H1 (cell line): ENCODE results near the gene ZBTB46. TPM values are rescaled to one million over a fixed set of nuclear protein-coding genes. Genes with fewer than 3 reads are reported as not detected.

ENCODE experiments used
- CTCF ChIA-PET: fragments of 300-600 bp; sonication (Branson Sonifier 250); formaldehyde crosslinking; loops from one replicate; lab custom pipeline; 2021; ENCODE audit not compliant: partially characterized antibody; lab: Charles Lee
- POLR2A ChIA-PET: fragments of 300-600 bp; sonication (Branson Sonifier 250); formaldehyde crosslinking; loops from one replicate; lab custom pipeline; 2021; ENCODE audit warnings: inconsistent platforms; ENCODE audit not compliant: partially characterized antibody; lab: Charles Lee
- DNase-seq, 2 experiments: peaks; one replicate each; pipeline versions ENCODE4 v3.0.0 to v3.0.0-alpha.2; 2010 to 2022; ENCODE audit warnings: low spot score in 2 of 2, low read depth in 1 of 2, mixed read lengths in 1 of 2
- FAIRE-seq: peaks from 2 replicates; lab custom pipeline; 2011; peaks lifted over from hg19 to GRCh38; lab: Jason Lieb, UNC
- H2AFZ ChIP-seq: 2 replicates; pipeline ENCODE4 v1.8.1; 2012; ENCODE audit warnings: low read length, inconsistent platforms
- H2AK5ac ChIP-seq: 2 replicates; pipeline ENCODE4 v1.6.1; 2013; ENCODE audit warnings: low read depth, low read length
- H2BK120ac ChIP-seq: replicated peaks from 2 replicates; pipeline ENCODE3; 2013; ENCODE audit warnings: low read depth, low read length, inconsistent platforms
- H2BK12ac ChIP-seq: 2 replicates; pipeline ENCODE4 v1.6.1; 2013; ENCODE audit warnings: low read depth, low read length
- H2BK15ac ChIP-seq: 2 replicates; pipeline ENCODE4 v1.6.1; 2013; ENCODE audit warnings: low read length
- H2BK20ac ChIP-seq: 2 replicates; pipeline ENCODE4 v1.6.1; 2013; ENCODE audit warnings: low read length
- H2BK5ac ChIP-seq: 2 replicates; pipeline ENCODE4 v1.6.1; 2013; ENCODE audit warnings: low read depth, low read length
- H3K14ac ChIP-seq: 2 replicates; pipeline ENCODE4 v1.6.1; 2013; ENCODE audit warnings: inconsistent platforms; ENCODE audit not compliant: insufficient read length
- H3K18ac ChIP-seq: 2 replicates; pipeline ENCODE4 v1.6.1; 2013; ENCODE audit warnings: low read length; ENCODE audit errors: extremely low read depth
- H3K23ac ChIP-seq: 2 replicates; pipeline ENCODE4 v1.6.1; 2013; ENCODE audit warnings: inconsistent platforms; ENCODE audit not compliant: insufficient read length
- H3K23me2 ChIP-seq: 2 replicates; pipeline ENCODE4 v1.6.1; 2013; ENCODE audit warnings: low read depth, low read length
- H3K27ac ChIP-seq: 2 replicates; pipeline ENCODE4 v1.6.1; 2011; ENCODE audit warnings: low read depth, low read length, inconsistent platforms
- H3K27me3 ChIP-seq, 4 experiments: replicated peaks in 1 of 4; 1 replicate in 1 of 4; 2 replicates in 3 of 4; pipeline versions ENCODE4 v1.6.1 to v1.8.1; 2011 to 2013; ENCODE audit warnings: low read length in 3 of 4, mild to moderate bottlenecking in 3 of 4, inconsistent platforms in 2 of 4, mixed read lengths in 2 of 4, moderate library complexity in 1 of 4; ENCODE audit not compliant: control insufficient read depth in 3 of 4, insufficient read depth in 3 of 4; ENCODE audit errors: extremely low read depth in 1 of 4
- H3K36me3 ChIP-seq, 4 experiments: 2 replicates each; pipeline versions ENCODE4 v1.6.1 to v1.8.1; 2011 to 2013; ENCODE audit warnings: mild to moderate bottlenecking in 4 of 4, low read length in 3 of 4, moderate library complexity in 2 of 4, control low read depth in 1 of 4, inconsistent platforms in 1 of 4; ENCODE audit not compliant: insufficient read depth in 4 of 4, control insufficient read depth in 2 of 4
- H3K4ac ChIP-seq: replicated peaks from 2 replicates; pipeline ENCODE3; 2013; ENCODE audit warnings: low read length, low read depth, mixed read lengths, inconsistent platforms; ENCODE audit not compliant: insufficient read length
- H3K4me1 ChIP-seq, 4 experiments: replicated peaks in 1 of 4; 1 replicate in 1 of 4; 2 replicates in 3 of 4; pipeline versions ENCODE4 v1.6.1 to v1.8.1; 2011 to 2013; ENCODE audit warnings: low read length in 3 of 4, inconsistent platforms in 2 of 4, mixed read lengths in 1 of 4; ENCODE audit not compliant: insufficient read depth in 4 of 4, control insufficient read depth in 3 of 4
- H3K4me2 ChIP-seq, 2 experiments: 2 replicates each; pipeline versions ENCODE4 v1.6.1 to v1.8.1; 2011 to 2013; ENCODE audit warnings: low read depth in 2 of 2, low read length in 2 of 2, control low read depth in 1 of 2, inconsistent platforms in 1 of 2, mild to moderate bottlenecking in 1 of 2; ENCODE audit not compliant: insufficient read depth in 1 of 2
- H3K4me3 ChIP-seq, 4 experiments: fragments of 200-600, 300-600 bp in 1 of 4; sonication (generic), shearing (Covaris generic), sonication (Bioruptor Twin) in 1 of 4; 2 replicates each; pipeline versions ENCODE4 v1.5.1 to v1.8.1; 2011 to 2016; ENCODE audit warnings: low read length in 4 of 4, low read depth in 3 of 4, control low read depth in 2 of 4, inconsistent platforms in 2 of 4, mild to moderate bottlenecking in 2 of 4, mixed read lengths in 1 of 4, moderate library complexity in 1 of 4; ENCODE audit not compliant: insufficient read depth in 2 of 4; ENCODE audit errors: extremely low read depth in 1 of 4
- H3K56ac ChIP-seq: replicated peaks from 2 replicates; pipeline ENCODE3; 2013; ENCODE audit warnings: low read depth, mild to moderate bottlenecking, mixed read lengths, low read length, inconsistent platforms; ENCODE audit not compliant: insufficient read length
- H3K79me1 ChIP-seq: 2 replicates; pipeline ENCODE4 v1.6.1; 2013; ENCODE audit warnings: low read depth, low read length, control low read depth
- H3K79me2 ChIP-seq, 2 experiments: 2 replicates each; pipeline versions ENCODE4 v1.6.1 to v1.8.1; 2012 to 2013; ENCODE audit warnings: low read length in 2 of 2, mild to moderate bottlenecking in 2 of 2, inconsistent platforms in 1 of 2; ENCODE audit not compliant: insufficient read depth in 2 of 2, control insufficient read depth in 1 of 2
- H3K9ac ChIP-seq, 4 experiments: replicated peaks in 1 of 4; 1 replicate in 1 of 4; 2 replicates in 3 of 4; pipeline versions ENCODE4 v1.6.1 to v1.8.1; 2011 to 2013; ENCODE audit warnings: low read depth in 3 of 4, low read length in 3 of 4, control low read depth in 2 of 4, mild to moderate bottlenecking in 2 of 4, moderate library complexity in 2 of 4, inconsistent platforms in 1 of 4; ENCODE audit errors: extremely low read depth in 1 of 4
- H3K9me3 ChIP-seq, 2 experiments: 2 replicates each; pipeline versions ENCODE4 v1.6.1 to v1.8.1; 2012 to 2013; ENCODE audit warnings: mild to moderate bottlenecking in 2 of 2, moderate library complexity in 2 of 2, control low read depth in 1 of 2, inconsistent platforms in 1 of 2, low read depth in 1 of 2, low read length in 1 of 2, mixed read lengths in 1 of 2; ENCODE audit not compliant: insufficient read depth in 2 of 2
- H4K20me1 ChIP-seq, 2 experiments: replicated peaks in 1 of 2; 2 replicates each; pipeline versions ENCODE3 to v1.8.1; 2011 to 2013; ENCODE audit warnings: inconsistent platforms in 2 of 2, low read length in 2 of 2, mild to moderate bottlenecking in 1 of 2; ENCODE audit not compliant: insufficient read depth in 2 of 2, control insufficient read depth in 1 of 2
- H4K5ac ChIP-seq: 2 replicates; pipeline ENCODE4 v1.6.1; 2013; ENCODE audit warnings: low read length, low read depth, mixed read lengths, inconsistent platforms; ENCODE audit not compliant: insufficient read length
- H4K8ac ChIP-seq: 2 replicates; pipeline ENCODE4 v1.8.0; 2013; ENCODE audit warnings: mild to moderate bottlenecking, moderate library complexity, low read length, inconsistent platforms; ENCODE audit not compliant: insufficient read depth; ENCODE audit errors: extremely low read depth
- H4K91ac ChIP-seq: replicated peaks from 2 replicates; pipeline ENCODE3; 2013; ENCODE audit warnings: low read length, mixed read lengths, inconsistent platforms; ENCODE audit not compliant: insufficient read length
- ATF3 ChIP-seq: IDR thresholded peaks from 2 replicates; pipeline ENCODE4 v1.6.1; 2011; ENCODE audit warnings: low read depth, mild to moderate bottlenecking, low read length; ENCODE audit not compliant: insufficient read depth
- KDM1A ChIP-seq: fragments of 200-600, 300-600 bp; sonication (generic); IDR thresholded peaks from 2 replicates; pipeline ENCODE4 v1.7.1; 2016; ENCODE audit warnings: mild to moderate bottlenecking, low read length, borderline replicate concordance
- KDM4A ChIP-seq: IDR thresholded peaks from one replicate; pipeline ENCODE4 v1.7.1; 2012; ENCODE audit warnings: low read depth, mild to moderate bottlenecking, moderate library complexity, low read length, inconsistent platforms; ENCODE audit not compliant: severe bottlenecking
- RFX5 ChIP-seq: IDR thresholded peaks from 2 replicates; pipeline ENCODE4 v1.6.1; 2011; ENCODE audit warnings: low read depth, low read length, improper control_type of control experiment, borderline replicate concordance
- SUZ12 ChIP-seq: fragments of 200-600 bp; sonication (generic); IDR thresholded peaks from 2 replicates; pipeline ENCODE4 v1.6.1; 2012; ENCODE audit warnings: mild to moderate bottlenecking, inconsistent platforms, low read length, moderate library complexity, mixed read lengths
- TCF12 ChIP-seq: IDR thresholded peaks from 2 replicates; pipeline ENCODE4 v1.6.1; 2011; ENCODE audit warnings: low read depth, mild to moderate bottlenecking, low read length
- WGBS, 2 experiments: shearing (Covaris generic) in 1 of 2; methylation state at CpG; one replicate each; pipeline versions ENCODE4 v1.1.6 to v1.1.7; 2013 to 2015; ENCODE audit warnings: low lambda C conversion rate in 2 of 2, mixed read lengths in 2 of 2, inconsistent platforms in 1 of 2, low coverage in 1 of 2, missing lambda C conversion rate in 1 of 2; ENCODE audit not compliant: insufficient replicate concordance in 2 of 2, insufficient coverage in 1 of 2, insufficient read length in 1 of 2; ENCODE audit errors: extremely low coverage in 1 of 2, missing lambda C conversion rate in 1 of 2; 5-methylcytosine and 5-hydroxymethylcytosine counted together
- polyA plus RNA-seq, 7 experiments: library from polyadenylated mRNA; depleted of rRNA in 3 of 7; stranded (reverse) in 5 of 7; unstranded in 2 of 7; fragments of >200 nt in 5 of 7; fragments of 200-250 nt in 2 of 7; gene quantifications; 1 replicate in 5 of 7; 2 replicates in 1 of 7; 4 replicates in 1 of 7; pipeline versions ENCODE4 v1.2.1 to v1.2.3, GENCODE V29; 2011 to 2013; ENCODE audit warnings: missing spikeins in 2 of 7, mixed read lengths in 2 of 7
- total RNA-seq: library from RNA; stranded (reverse); fragmentation: NEBNext Ultra II Directional; extraction: Animal tissue kit (Norgen Biotek cat#: 25700); gene quantifications from 2 replicates; pipeline ENCODE4 v1.2.1, GENCODE V29; 2021

The ZBTB46 gene
- total and polyA plus RNA-seq, 2 of the 8 experiments (the other 6 are each of a cell fraction or from before 2014, with no cell fraction given), result 6.4 to 22.4 TPM

GRCh38 chr20:63712191-63712590, 118.9 kb downstream of the ZBTB46 start:
- Histone ChIP-seq H3K4ac (no peak overlapping the region), H2AK5ac (no peak overlapping the region), H3K79me1 (0 out of 2 replicates have a peak, but pooled peaks cover 4% of the 10 kb centered on the region), H2BK15ac (no peak overlapping the region), H2BK5ac (no peak overlapping the region), H2BK20ac (no peak overlapping the region), H3K14ac (no peak overlapping the region), H3K79me2 (peaks cover 0 to 61% of the 10 kb centered on the region in 2 experiments; a peak in 3 of 4 replicates), H3K4me2 (no peak overlapping the region), H3K9me3 (no peaks in the 10 kb centered on the region), H3K27me3 (no peaks in the 10 kb centered on the region), H4K20me1 (peaks cover 0 to 5% of the 10 kb centered on the region in 2 experiments), H2BK12ac (no peak overlapping the region), H3K27ac (no peak overlapping the region), H4K8ac (no peak overlapping the region), H3K23me2 (peaks cover 5% of the 10 kb centered on the region; the same call in 1 of the 2 replicates), H2BK120ac (no peak overlapping the region), H3K36me3 (peaks cover 2 to 20% (median 4%) of the 10 kb centered on the region in 4 experiments), H3K18ac (no peak overlapping the region), H3K4me3 (no peak overlapping the region), H4K5ac (no peak overlapping the region), H3K23ac (no peak overlapping the region), H4K91ac (no peak overlapping the region), H2AFZ (no peak overlapping the region), H3K56ac (no peak overlapping the region), H3K9ac (no peak overlapping the region), H3K4me1 (peaks cover 0 to 7% (median 6%) of the 10 kb centered on the region in 4 experiments; a peak in 5 of 7 replicates)
- FAIRE-seq (no peak), DNase-seq (no peak)
- TF ChIP-seq KDM1A, result no peak
- TF ChIP-seq TCF12, result no peak
- no peak for TF ChIP-seq SUZ12
- TF ChIP-seq RFX5, result no peak
- no peak for TF ChIP-seq KDM4A
- no peak for TF ChIP-seq ATF3
- ChIA-PET POLR2A (interaction anchor here (1.3 to 1.9 kb wide), 3 partner anchors 9 to 26 kb away, joined by 4 to 6 read pairs (median 5); no protein-coding TSS in a partner anchor), CTCF (interaction anchor here (1.2 kb wide), 1 partner anchor 15 kb away, joined by 4 read pairs; no protein-coding TSS in a partner anchor)
- 100% methylated on average over 1 of the region's 1 CpG; no CpG with 5 or more reads in 1 of the 2 experiments for WGBS, 2 experiments
